ENCODE results near the gene TAS2R40.

The TAS2R40 gene

DNA sequence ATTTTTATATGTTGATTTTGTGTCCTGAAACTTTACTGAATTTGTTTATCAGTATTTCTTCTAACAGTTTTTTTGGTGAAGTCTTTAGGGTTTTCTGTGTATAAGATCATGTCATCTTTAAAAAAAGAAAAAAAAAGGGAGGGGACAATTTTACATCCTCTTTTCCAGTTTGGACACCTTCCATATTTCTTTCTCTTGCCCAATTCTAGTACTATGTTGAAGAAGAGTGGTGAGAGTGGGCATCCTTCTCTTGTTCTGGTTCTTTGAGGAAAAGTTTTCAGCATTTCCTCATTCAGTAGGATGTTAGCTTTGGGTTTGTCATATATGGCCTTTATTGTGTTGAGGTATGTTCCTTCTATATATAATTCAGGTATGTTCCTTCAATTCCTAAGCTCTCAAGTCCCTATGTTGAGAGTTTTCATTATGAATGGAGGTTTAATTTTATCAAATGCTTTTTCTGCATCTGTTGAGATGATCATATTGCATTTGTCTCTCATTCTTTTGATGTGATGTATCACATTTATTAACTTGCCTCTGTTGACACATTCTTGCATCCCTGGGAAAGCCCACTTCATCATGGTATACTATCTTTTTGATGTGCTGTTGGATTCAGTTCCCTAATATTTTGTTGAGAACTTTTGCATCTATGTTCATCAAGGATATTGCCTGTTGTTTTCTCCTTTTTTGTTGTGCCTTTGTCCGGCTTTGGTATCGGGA, 12.1 kb downstream of the TAS2R40 start:
- Histone ChIP-seq H3K4me1 (ENCODE audit: low read depth, poor library complexity, severe bottlenecking) (no peaks in the 10 kb centered on the region), H3K4me2 (no peak overlapping the region), H3K79me2 (ENCODE audit: insufficient read depth, low read depth) (no peaks in the 10 kb centered on the region), H4K20me1 (ENCODE audit: insufficient read depth) (no peaks in the 10 kb centered on the region), H3K9ac (no peak overlapping the region), H3K4me3 (IDR thresholded peaks at IDR 0.05; ENCODE audit: insufficient read depth, low read depth, low read length) (no peak overlapping the region), H2AFZ (ENCODE audit: low read depth) (no peak overlapping the region), H3K27me3 (ENCODE audit: insufficient read depth, low read depth) (no peaks in the 10 kb centered on the region), H3K27ac (no peak overlapping the region), H3K36me3 (ENCODE audit: insufficient read depth) (no peaks in the 10 kb centered on the region)
- TF ChIP-seq, protein P1, sequence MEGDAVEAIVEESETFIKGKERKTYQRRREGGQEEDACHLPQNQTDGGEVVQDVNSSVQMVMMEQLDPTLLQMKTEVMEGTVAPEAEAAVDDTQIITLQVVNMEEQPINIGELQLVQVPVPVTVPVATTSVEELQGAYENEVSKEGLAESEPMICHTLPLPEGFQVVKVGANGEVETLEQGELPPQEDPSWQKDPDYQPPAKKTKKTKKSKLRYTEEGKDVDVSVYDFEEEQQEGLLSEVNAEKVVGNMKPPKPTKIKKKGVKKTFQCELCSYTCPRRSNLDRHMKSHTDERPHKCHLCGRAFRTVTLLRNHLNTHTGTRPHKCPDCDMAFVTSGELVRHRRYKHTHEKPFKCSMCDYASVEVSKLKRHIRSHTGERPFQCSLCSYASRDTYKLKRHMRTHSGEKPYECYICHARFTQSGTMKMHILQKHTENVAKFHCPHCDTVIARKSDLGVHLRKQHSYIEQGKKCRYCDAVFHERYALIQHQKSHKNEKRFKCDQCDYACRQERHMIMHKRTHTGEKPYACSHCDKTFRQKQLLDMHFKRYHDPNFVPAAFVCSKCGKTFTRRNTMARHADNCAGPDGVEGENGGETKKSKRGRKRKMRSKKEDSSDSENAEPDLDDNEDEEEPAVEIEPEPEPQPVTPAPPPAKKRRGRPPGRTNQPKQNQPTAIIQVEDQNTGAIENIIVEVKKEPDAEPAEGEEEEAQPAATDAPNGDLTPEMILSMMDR (conservative IDR thresholded peaks at IDR 0.05; ENCODE audit: low read depth, low read length): no peak

DNA sequence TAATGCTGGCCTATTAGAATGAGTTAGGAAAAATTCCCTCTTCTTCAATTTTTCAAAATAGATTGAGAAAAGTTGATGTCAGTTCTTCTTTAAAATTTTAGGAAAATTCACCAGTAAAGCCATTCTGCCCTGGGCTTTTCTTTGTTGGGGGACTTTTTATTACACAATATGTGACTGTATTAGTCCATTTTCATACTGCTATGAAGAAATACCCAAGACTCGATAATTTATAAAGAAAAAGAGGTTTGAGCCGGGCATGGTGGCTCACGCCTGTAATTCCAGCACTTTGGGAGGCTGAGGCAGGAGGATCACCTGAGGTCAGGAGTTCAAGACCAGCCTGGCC, 12.7 kb downstream of the TAS2R40 start:
- Histone ChIP-seq H3K27ac (no peak overlapping the region), H3K79me2 (ENCODE audit: insufficient read depth, low read depth) (no peaks in the 10 kb centered on the region), H3K36me3 (ENCODE audit: insufficient read depth) (no peaks in the 10 kb centered on the region), H4K20me1 (ENCODE audit: insufficient read depth) (no peaks in the 10 kb centered on the region), H2AFZ (ENCODE audit: low read depth) (no peak overlapping the region), H3K4me3 (IDR thresholded peaks at IDR 0.05; ENCODE audit: insufficient read depth, low read depth, low read length) (no peak overlapping the region), H3K4me1 (ENCODE audit: low read depth, poor library complexity, severe bottlenecking) (no peaks in the 10 kb centered on the region), H3K27me3 (ENCODE audit: insufficient read depth, low read depth) (no peaks in the 10 kb centered on the region), H3K4me2 (no peak overlapping the region), H3K9ac (no peak overlapping the region)
- TF ChIP-seq, protein P1 (conservative IDR thresholded peaks at IDR 0.05; ENCODE audit: low read depth, low read length): no peak

DNA sequence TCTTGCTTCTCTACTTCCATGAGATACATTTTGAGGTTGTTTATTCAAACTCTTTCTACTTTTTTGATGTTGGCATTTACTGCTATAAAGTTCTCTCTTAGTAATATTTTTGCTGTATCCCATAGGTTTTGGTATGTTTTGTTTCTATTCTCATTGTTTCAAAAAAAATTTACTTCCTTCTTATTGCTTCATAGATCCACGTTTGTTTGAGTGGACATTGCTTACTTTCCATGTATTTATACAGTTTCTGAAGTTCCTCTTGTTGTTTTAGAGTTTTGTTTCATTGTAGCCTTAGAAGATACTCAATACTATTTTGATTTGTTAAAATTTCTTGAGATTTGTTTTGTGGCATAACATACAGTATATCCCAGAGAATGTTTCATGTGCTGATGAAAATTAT, 13.7 kb downstream of the TAS2R40 start:
- no peaks in the 10 kb centered on the region for H4K20me1 ChIP-seq (ENCODE audit: insufficient read depth)

DNA sequence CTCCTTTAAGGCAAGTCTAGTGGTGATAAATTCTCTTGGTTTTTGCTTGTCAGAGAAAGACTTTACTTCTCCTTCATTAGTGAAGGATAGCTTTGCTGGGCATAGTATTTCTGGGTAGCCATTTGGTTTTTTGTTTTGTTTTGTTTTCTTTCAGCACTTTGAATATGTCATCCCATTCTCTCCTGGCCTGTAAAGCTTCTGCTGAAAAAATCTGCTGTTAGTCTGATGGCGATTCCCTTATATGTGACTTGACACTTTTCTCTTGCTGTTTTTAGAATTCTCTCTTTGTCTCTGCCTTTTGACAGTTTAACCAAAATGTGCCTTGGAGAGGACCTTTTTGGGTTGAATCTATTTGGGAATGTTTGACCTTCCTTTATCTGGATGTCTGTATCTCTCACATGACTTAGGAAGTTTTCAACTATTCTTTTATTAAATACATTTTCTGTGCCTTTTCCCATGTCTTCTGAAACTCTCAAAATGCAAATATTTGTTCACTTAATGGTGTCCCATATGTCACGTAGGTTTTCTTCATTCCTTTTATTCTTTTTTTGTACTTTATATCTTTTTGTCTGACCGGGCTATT, 14.7 kb downstream of the TAS2R40 start:
- H3K36me3 ChIP-seq (ENCODE audit: insufficient read depth): no peaks in the 10 kb centered on the region
- no peak overlapping the region for H3K27ac ChIP-seq
- H3K4me1 ChIP-seq (ENCODE audit: low read depth, poor library complexity, severe bottlenecking): peaks cover 5% of the 10 kb centered on the region

More for the DNA sequence above, 13.7 kb downstream of the TAS2R40 start:
- H3K36me3 ChIP-seq (ENCODE audit: insufficient read depth): no peaks in the 10 kb centered on the region
- H3K27me3 ChIP-seq (ENCODE audit: insufficient read depth, low read depth): no peaks in the 10 kb centered on the region
- H3K79me2 ChIP-seq (ENCODE audit: insufficient read depth, low read depth): no peaks in the 10 kb centered on the region
- peaks cover 5% of the 10 kb centered on the region for H3K4me1 ChIP-seq (ENCODE audit: low read depth, poor library complexity, severe bottlenecking)
- no peak overlapping the region for H3K9ac ChIP-seq
- H3K4me2 ChIP-seq: no peak overlapping the region
- no peak overlapping the region for H3K4me3 ChIP-seq (IDR thresholded peaks at IDR 0.05; ENCODE audit: insufficient read depth, low read depth, low read length)
- H3K27ac ChIP-seq: no peak overlapping the region
- TF ChIP-seq, protein P1 (conservative IDR thresholded peaks at IDR 0.05; ENCODE audit: low read depth, low read length): no peak
- H2AFZ ChIP-seq (ENCODE audit: low read depth): no peak overlapping the region

More for the DNA sequence above, 14.7 kb downstream of the TAS2R40 start:
- TF ChIP-seq, protein P1 (conservative IDR thresholded peaks at IDR 0.05; ENCODE audit: low read depth, low read length): no peak
- no peak overlapping the region for H2AFZ ChIP-seq (ENCODE audit: low read depth)
- no peaks in the 10 kb centered on the region for H3K79me2 ChIP-seq (ENCODE audit: insufficient read depth, low read depth)
- no peaks in the 10 kb centered on the region for H4K20me1 ChIP-seq (ENCODE audit: insufficient read depth)
- H3K4me2 ChIP-seq: no peak overlapping the region
- no peak overlapping the region for H3K4me3 ChIP-seq (IDR thresholded peaks at IDR 0.05; ENCODE audit: insufficient read depth, low read depth, low read length)
- H3K27me3 ChIP-seq (ENCODE audit: insufficient read depth, low read depth): no peaks in the 10 kb centered on the region
- no peak overlapping the region for H3K9ac ChIP-seq
